OCI-LY7 (cell line): Measurements from ENCODE around the gene MGST1. TPM values are rescaled to one million over a fixed set of nuclear protein-coding genes. Genes with fewer than 3 reads are reported as not detected.

Experiments
- BruUV-seq: library from RNA; stranded (reverse); fragments of 400-500 nt; replicated peaks from 2 replicates; lab custom pipeline; 2021; lab: Mats Ljungman, UMichigan
- CTCF ChIA-PET: fragments of 300-600 bp; sonication (Branson Sonifier 250); formaldehyde crosslinking; loops from one replicate; lab custom pipeline; 2022; ENCODE audit warnings: antibody characterized with exemption; ENCODE audit not compliant: unreplicated experiment; lab: Charles Lee
- POLR2A ChIA-PET: fragments of 300-600 bp; sonication (Branson Sonifier 250); formaldehyde crosslinking; loops from one replicate; lab custom pipeline; 2022; ENCODE audit warnings: antibody characterized with exemption; lab: Charles Lee
- DNase-seq: peaks from one replicate; pipeline ENCODE4 v3.0.0-alpha.2; 2015; ENCODE audit warnings: low spot score
- H2AFZ ChIP-seq: fragments of 200-600 bp; sonication (generic), shearing (Covaris generic); 2 replicates; pipeline ENCODE4 v1.6.1; 2014; ENCODE audit warnings: mild to moderate bottlenecking, antibody characterized with exemption, low read length, moderate library complexity
- H3K27ac ChIP-seq: fragments of 200-600 bp; sonication (generic); 2 replicates; pipeline ENCODE4 v1.5.1; 2014; ENCODE audit warnings: mixed run types, low read depth, mild to moderate bottlenecking, moderate library complexity, low read length, inconsistent platforms; ENCODE audit not compliant: poor library complexity, severe bottlenecking
- H3K36me3 ChIP-seq: fragments of 200-600 bp; sonication (generic); 2 replicates; pipeline ENCODE4 v1.6.1; 2014; ENCODE audit warnings: mild to moderate bottlenecking, antibody characterized with exemption, low read length, moderate library complexity, mixed read lengths; ENCODE audit not compliant: insufficient read depth
- H3K4me1 ChIP-seq: fragments of 200-600 bp; sonication (generic); 2 replicates; pipeline ENCODE4 v1.5.1; 2014; ENCODE audit warnings: mild to moderate bottlenecking, low read length; ENCODE audit not compliant: insufficient read depth, poor library complexity, severe bottlenecking
- H3K4me2 ChIP-seq: fragments of 200-600 bp; sonication (generic); 2 replicates; pipeline ENCODE4 v1.6.1; 2014; ENCODE audit warnings: mild to moderate bottlenecking, low read length
- H3K4me3 ChIP-seq: fragments of 200-600 bp; sonication (generic); 2 replicates; pipeline ENCODE4 v1.5.1; 2014; ENCODE audit warnings: mild to moderate bottlenecking, low read depth, low read length; ENCODE audit not compliant: poor library complexity, severe bottlenecking
- H3K79me2 ChIP-seq: fragments of 200-600 bp; sonication (generic); 2 replicates; pipeline ENCODE4 v1.6.1; 2016; ENCODE audit warnings: low read depth, mild to moderate bottlenecking, low read length, moderate library complexity, mixed read lengths; ENCODE audit not compliant: insufficient read depth
- H3K9me2 ChIP-seq: fragments of 200-600 bp; sonication (generic); 2 replicates; pipeline ENCODE4 v1.6.1; 2016; ENCODE audit warnings: mild to moderate bottlenecking, low read length, mixed read lengths; ENCODE audit not compliant: insufficient read depth
- H3K9me3 ChIP-seq: fragments of 200-600 bp; sonication (generic); 2 replicates; pipeline ENCODE4 v1.6.1; 2014; ENCODE audit warnings: mild to moderate bottlenecking, mixed run types, low read length, mixed read lengths
- H4K20me1 ChIP-seq: fragments of 200-600 bp; sonication (generic); 2 replicates; pipeline ENCODE4 v1.6.1; 2014; ENCODE audit warnings: mild to moderate bottlenecking, antibody characterized with exemption, low read length, moderate library complexity, mixed read lengths; ENCODE audit not compliant: insufficient read depth
- EZH2phosphoT487 ChIP-seq: fragments of 200-600 bp; sonication (generic); IDR thresholded peaks from 2 replicates; pipeline ENCODE4 v1.6.1; 2018; ENCODE audit warnings: low read depth, borderline replicate concordance, mild to moderate bottlenecking, mixed run types, antibody characterized with exemption, low read length, moderate library complexity, mixed read lengths
- intact Hi-C: fragments of 100-400 bp; cut with micrococcal nuclease; formaldehyde crosslinking; loops from one replicate; pipeline ENCODE4 v1.10.0; 2022; ENCODE audit not compliant: unreplicated experiment
- total RNA-seq, 2 experiments: library from RNA; depleted of rRNA in 1 of 2; stranded (reverse); fragments of >200 nt in 1 of 2; shearing (Covaris generic) in 1 of 2; gene quantifications; 2 replicates each; pipeline ENCODE4 v1.2.3, GENCODE V29; 2014 to 2022

MGST1 gene
- total RNA-seq, 2 experiments from 2014 or later: 16.5 to 67.4 TPM

GRCh38 chr12:16407346-16407745 lies 59.9 kb downstream of the MGST1 start:
- H3K4me2 ChIP-seq: no peak overlapping the region
- no peak overlapping the region for H3K27ac ChIP-seq
- no peaks in the 10 kb centered on the region for H3K9me3 ChIP-seq
- no peak overlapping the region for H3K4me3 ChIP-seq
- no TSS peak for BruUV-seq
- no peaks in the 10 kb centered on the region for H4K20me1 ChIP-seq
- no peaks in the 10 kb centered on the region for H3K36me3 ChIP-seq
- CTCF ChIA-PET: no interaction called here
- no peaks in the 10 kb centered on the region for H3K4me1 ChIP-seq
- no peak overlapping the region for H2AFZ ChIP-seq
- intact Hi-C loops: loop anchor here (10.0 kb wide), 1 partner anchor 947 kb away; no protein-coding TSS in a partner anchor
- DNase-seq: no peak
- POLR2A ChIA-PET: interaction anchor here (0.6 kb wide), 1 partner anchor 58 kb away, joined by 4 read pairs; no protein-coding TSS in a partner anchor
- TF ChIP-seq EZH2phosphoT487: no peak
- no peaks in the 10 kb centered on the region for H3K79me2 ChIP-seq
- H3K9me2 ChIP-seq: no peaks in the 10 kb centered on the region; the same call in 1 of the 2 replicates

Other genes with a start within 250 kb of the MGST1 start
- gene SLC15A5, start 70.0 kb upstream of the MGST1 start, total RNA-seq (2014; rRNA removed; shearing (Covaris generic)): not detected in 2 replicates
- gene SLC15A5, start 70.0 kb upstream of the MGST1 start, total RNA-seq (2022): not detected in 2 replicates